HepG2 (cell line): ENCODE measurements around the gene PTPRD. TPM values are rescaled to one million over a fixed set of nuclear protein-coding genes. Genes with fewer than 3 reads are reported as not detected.

ENCODE experiments used
- ATAC-seq: fragments of 200-7000 bp; cut with Tn5 transposase; 3 replicates; pipeline ENCODE4 v1.9.1; 2020; ENCODE audit warnings: mild to moderate bottlenecking, moderate library complexity
- BruUV-seq: library from RNA; stranded (reverse); fragments of 400-500 nt; replicated peaks from 2 replicates; lab custom pipeline; 2021; lab: Mats Ljungman, UMichigan
- CTCF ChIA-PET: fragments of 300-600 bp; formaldehyde crosslinking; extraction: SDS; loops from one replicate; lab custom pipeline; 2021; ENCODE audit warnings: low total read pairs, inconsistent platforms, low intra/inter-chr PET ratio; lab: Yijun Ruan, JAX
- POLR2A ChIA-PET: fragments of 350-600 bp; sonication (Branson Sonifier 250); formaldehyde crosslinking; loops from one replicate; lab custom pipeline; 2020; ENCODE audit warnings: antibody characterized with exemption, inconsistent platforms; lab: Yijun Ruan, JAX
- DNase-seq: peaks from one replicate; pipeline ENCODE4 v3.0.0-alpha.2; 2015; ENCODE audit warnings: low spot score
- FAIRE-seq: peaks from 3 replicates; lab custom pipeline; 2011; peaks lifted over from hg19 to GRCh38; lab: Jason Lieb, UNC
- H2AFZ ChIP-seq: one replicate; pipeline ENCODE4 v1.6.1; 2011; ENCODE audit warnings: low read length, inconsistent platforms
- H3K27ac ChIP-seq: fragments of 300-600 bp; 3 replicates; pipeline ENCODE4 v1.8.0; 2011; ENCODE audit warnings: mixed run types, mild to moderate bottlenecking, mixed read lengths, low read length, inconsistent platforms; ENCODE audit not compliant: insufficient read depth; ENCODE audit errors: extremely low read length
- H3K27me3 ChIP-seq, 2 experiments: fragments of 200-600 bp in 1 of 2; 2 replicates in 1 of 2; 3 replicates in 1 of 2; pipeline versions ENCODE4 v1.6.0 to v1.8.0; 2011; ENCODE audit warnings: low read length in 2 of 2, mild to moderate bottlenecking in 2 of 2, moderate library complexity in 2 of 2, inconsistent platforms in 1 of 2; ENCODE audit not compliant: insufficient read depth in 2 of 2, control insufficient read depth in 1 of 2
- H3K36me3 ChIP-seq, 2 experiments: fragments of 200-600 bp in 1 of 2; replicated peaks in 1 of 2; 2 replicates in 1 of 2; 3 replicates in 1 of 2; pipeline versions ENCODE4 v1.5.1 to v1.8.0; 2011; ENCODE audit warnings: low read length in 2 of 2, inconsistent platforms in 1 of 2; ENCODE audit not compliant: insufficient read depth in 2 of 2, control insufficient read depth in 1 of 2
- H3K4me1 ChIP-seq: 2 replicates; pipeline ENCODE4 v1.5.1; 2012; ENCODE audit warnings: low read length, inconsistent platforms; ENCODE audit not compliant: insufficient read depth
- H3K4me2 ChIP-seq: 2 replicates; pipeline ENCODE4 v1.6.0; 2011; ENCODE audit warnings: low read depth, low read length, inconsistent platforms
- H3K4me3 ChIP-seq, 3 experiments: fragments of 200-600 bp in 1 of 3; sonication (generic), shearing (Covaris generic) in 1 of 3; replicated peaks in 1 of 3; 2 replicates each; pipeline ENCODE4 v1.5.1; 2011 to 2016; ENCODE audit warnings: low read length in 3 of 3, inconsistent platforms in 2 of 3, low read depth in 2 of 3, mild to moderate bottlenecking in 2 of 3, control low read depth in 1 of 3, mixed read lengths in 1 of 3; ENCODE audit not compliant: insufficient read depth in 1 of 3
- H3K79me2 ChIP-seq: one replicate; pipeline ENCODE4 v1.6.1; 2011; ENCODE audit warnings: low read length, inconsistent platforms; ENCODE audit not compliant: insufficient read depth
- H3K9ac ChIP-seq: 2 replicates; pipeline ENCODE4 v1.6.0; 2011; ENCODE audit warnings: mild to moderate bottlenecking, low read depth, low read length, inconsistent platforms; ENCODE audit not compliant: insufficient read depth
- H3K9me3 ChIP-seq: 2 replicates; pipeline ENCODE4 v1.5.1; 2012; ENCODE audit warnings: mild to moderate bottlenecking, low read length
- H4K20me1 ChIP-seq: 2 replicates; pipeline ENCODE4 v1.6.0; 2011; ENCODE audit warnings: inconsistent platforms, mild to moderate bottlenecking, low read length, moderate library complexity; ENCODE audit not compliant: insufficient read depth
- AFF4 ChIP-seq: sonication (generic); formaldehyde crosslinking; IDR thresholded peaks from 2 replicates; pipeline ENCODE4 v1.4.0; 2020; ENCODE audit warnings: missing genetic modification reagents
- AHR ChIP-seq: IDR thresholded peaks from 2 replicates; pipeline ENCODE4 v1.6.1; 2018; ENCODE audit warnings: missing genetic modification reagents, missing compliant biosample characterization
- AKAP8 ChIP-seq: sonication (generic); formaldehyde crosslinking; IDR thresholded peaks from 2 replicates; pipeline ENCODE4 v1.5.1; 2020; ENCODE audit warnings: mild to moderate bottlenecking, missing genetic modification reagents
- BHLHE40 ChIP-seq: IDR thresholded peaks from 2 replicates; pipeline ENCODE4 v1.6.1; 2011; ENCODE audit warnings: low read length, improper control_type of control experiment
- CENPT ChIP-seq: sonication (generic); formaldehyde crosslinking; IDR thresholded peaks from 2 replicates; pipeline ENCODE4 v1.8.0; 2022; ENCODE audit warnings: low read depth, mild to moderate bottlenecking, moderate library complexity, missing genetic modification reagents
- FOXO1 ChIP-seq: sonication (generic); formaldehyde crosslinking; IDR thresholded peaks from 2 replicates; pipeline ENCODE4 v1.4.0; 2020; ENCODE audit warnings: missing genetic modification reagents
- GPN1 ChIP-seq: sonication (generic); formaldehyde crosslinking; IDR thresholded peaks from 2 replicates; pipeline ENCODE4 v1.5.1; 2020; ENCODE audit warnings: missing genetic modification reagents, borderline replicate concordance
- HNF1B ChIP-seq: sonication (generic); formaldehyde crosslinking; IDR thresholded peaks from 2 replicates; pipeline ENCODE4 v1.5.1; 2020; ENCODE audit warnings: mild to moderate bottlenecking, moderate library complexity, missing genetic modification reagents
- HOXA3 ChIP-seq: sonication (generic); formaldehyde crosslinking; IDR thresholded peaks from 2 replicates; pipeline ENCODE4 v1.5.0; 2020; ENCODE audit warnings: missing genetic modification reagents
- IRX3 ChIP-seq: sonication (generic); formaldehyde crosslinking; IDR thresholded peaks from 2 replicates; pipeline ENCODE4 v1.8.1; 2023; ENCODE audit warnings: mild to moderate bottlenecking, low read depth, missing genetic modification reagents, borderline replicate concordance
- POLR2G ChIP-seq: fragments of 200-400 bp; formaldehyde crosslinking; IDR thresholded peaks from 2 replicates; pipeline ENCODE4 v1.6.1; 2018; ENCODE audit warnings: mild to moderate bottlenecking, low read depth, low read length, moderate library complexity
- PREB ChIP-seq: sonication (generic); formaldehyde crosslinking; IDR thresholded peaks from 2 replicates; pipeline ENCODE4 v1.4.0; 2020; ENCODE audit warnings: missing genetic modification reagents
- RBM22 ChIP-seq: fragments of 200-400 bp; formaldehyde crosslinking; optimal IDR thresholded peaks from 2 replicates; pipeline ENCODE3; 2017; ENCODE audit warnings: mild to moderate bottlenecking, low read length, moderate library complexity
- RCOR2 ChIP-seq: IDR thresholded peaks from 2 replicates; pipeline ENCODE4 v1.6.1; 2016; ENCODE audit warnings: missing biosample characterization, missing genetic modification reagents
- YY1 ChIP-seq: IDR thresholded peaks from 2 replicates; pipeline ENCODE4 v1.6.1; 2011; ENCODE audit warnings: low read length, low read depth, moderate library complexity, mild to moderate bottlenecking; ENCODE audit not compliant: insufficient read depth, insufficient replicate concordance
- ZKSCAN1 ChIP-seq: fragments of 150-350 bp; IDR thresholded peaks from 2 replicates; pipeline ENCODE4 v1.6.1; 2014; ENCODE audit warnings: low read length
- ZNF577 ChIP-seq: sonication (generic); formaldehyde crosslinking; IDR thresholded peaks from 2 replicates; pipeline ENCODE4 v1.4.0; 2020; ENCODE audit warnings: mild to moderate bottlenecking, low read depth, missing genetic modification reagents, borderline replicate concordance
- ZNF720 ChIP-seq: sonication (generic); formaldehyde crosslinking; IDR thresholded peaks from 2 replicates; pipeline ENCODE4 v1.4.0; 2020; ENCODE audit warnings: missing genetic modification reagents
- ZNF891 ChIP-seq: sonication (generic); formaldehyde crosslinking; IDR thresholded peaks from 2 replicates; pipeline ENCODE4 v1.5.0; 2020; ENCODE audit warnings: mild to moderate bottlenecking, missing genetic modification reagents
- WGBS: methylation state at CpG from one replicate; pipeline ENCODE4 v1.1.6; 2017; ENCODE audit warnings: low lambda C conversion rate; 5-methylcytosine and 5-hydroxymethylcytosine counted together
- in situ Hi-C: cut with HindIII; loops from 2 replicates; pipeline ENCODE4 v1.10.0; 2017; ENCODE audit warnings: low pct_unique_long_range_greater_than_20kb; ENCODE audit not compliant: extremely low pct_ligation_motif_present
- intact Hi-C: fragments of 100-400 bp; cut with micrococcal nuclease; formaldehyde crosslinking; loops from one replicate; pipeline ENCODE4 v1.10.0; 2022; ENCODE audit not compliant: unreplicated experiment
- polyA plus RNA-seq, 8 experiments: library from polyadenylated mRNA; depleted of rRNA in 3 of 8; stranded (reverse) in 7 of 8; unstranded in 1 of 8; fragments of >200 nt; fragmentation: Illumina TruSeq in 4 of 8; extraction: Trizol in 4 of 8; gene quantifications; 2 replicates each; pipeline versions ENCODE4 v1.2.1 to v1.2.3, GENCODE V29; 2011 to 2016; ENCODE audit warnings: low read depth in 4 of 8, missing spikeins in 1 of 8, mixed read lengths in 1 of 8; ENCODE audit not compliant: insufficient read depth in 1 of 8
- total RNA-seq, 5 experiments: library from RNA; depleted of rRNA; stranded (reverse); fragments of >200 nt; fragmentation: Illumina TruSeq; extraction: Trizol; gene quantifications; 2 replicates each; pipeline ENCODE4 v1.2.3, GENCODE V29; 2016; ENCODE audit warnings: low read depth in 1 of 5

Gene PTPRD
- total and polyA plus RNA-seq, 2 of the 13 experiments (the other 11 are each of a cell fraction or from before 2014, with no cell fraction given), result 0.05 TPM; not detected in 1

GRCh38 chr9:10633785-10634184, 21.0 kb upstream of the PTPRD start (continued):
- TF ChIP-seq PREB (CRISPR knock-in tag), result no peak
- no peak for TF ChIP-seq ZNF577
- no peak for TF ChIP-seq HOXA3
- TF ChIP-seq RBM22, result no peak

GRCh38 chr9:10614196-10614800, 1.5 kb upstream of the PTPRD start:
- H2AFZ ChIP-seq, result no peak overlapping the region
- CTCF ChIA-PET, result no interaction called here
- no peak overlapping the region for H3K27ac ChIP-seq
- no peak overlapping the region for H3K4me3 ChIP-seq
- in situ Hi-C loops (no loop called here), intact Hi-C loops (no loop called here)
- WGBS, result 36% methylated on average over 9 of the region's 9 CpGs
- DNase-seq (no peak), ATAC-seq (no peak), FAIRE-seq (no peak)
- H3K27me3 ChIP-seq, result peaks cover 4 to 25% of the 10 kb centered on the region in 2 experiments; a peak in 3 of 5 replicates
- no peaks in the 10 kb centered on the region for H3K36me3 ChIP-seq
- BruUV-seq, result no TSS peak
- no peak overlapping the region for H3K4me2 ChIP-seq
- H3K9ac ChIP-seq, result no peak overlapping the region
- H3K4me1 ChIP-seq, result no peaks in the 10 kb centered on the region
- H3K79me2 ChIP-seq, result no peaks in the 10 kb centered on the region
- no peaks in the 10 kb centered on the region for H4K20me1 ChIP-seq
- no peaks in the 10 kb centered on the region for H3K9me3 ChIP-seq
- POLR2A ChIA-PET, result no interaction called here
- TF ChIP-seq ZNF720 (CRISPR knock-in tag) (no peak), BHLHE40 (no peak), AFF4 (CRISPR knock-in tag) (no peak), FOXO1 (CRISPR knock-in tag) (no peak), AHR (CRISPR knock-in tag) (no peak), ZKSCAN1 (no peak), IRX3 (CRISPR knock-in tag) (no peak), POLR2G (no peak), CENPT (CRISPR knock-in tag) (no peak), HNF1B (no peak), GPN1 (CRISPR knock-in tag) (no peak), AKAP8 (no peak), RCOR2 (CRISPR knock-in tag) (no peak), YY1 (no peak), ZNF891 (CRISPR knock-in tag) (no peak)
